Measurements from ENCODE around the gene UBE2C. TPM values are rescaled to one million over a fixed set of nuclear protein-coding genes. Genes with fewer than 3 reads are reported as not detected.

The UBE2C gene
- total RNA-seq, 1 experiment from 2014 or later, result 268 TPM

DNA sequence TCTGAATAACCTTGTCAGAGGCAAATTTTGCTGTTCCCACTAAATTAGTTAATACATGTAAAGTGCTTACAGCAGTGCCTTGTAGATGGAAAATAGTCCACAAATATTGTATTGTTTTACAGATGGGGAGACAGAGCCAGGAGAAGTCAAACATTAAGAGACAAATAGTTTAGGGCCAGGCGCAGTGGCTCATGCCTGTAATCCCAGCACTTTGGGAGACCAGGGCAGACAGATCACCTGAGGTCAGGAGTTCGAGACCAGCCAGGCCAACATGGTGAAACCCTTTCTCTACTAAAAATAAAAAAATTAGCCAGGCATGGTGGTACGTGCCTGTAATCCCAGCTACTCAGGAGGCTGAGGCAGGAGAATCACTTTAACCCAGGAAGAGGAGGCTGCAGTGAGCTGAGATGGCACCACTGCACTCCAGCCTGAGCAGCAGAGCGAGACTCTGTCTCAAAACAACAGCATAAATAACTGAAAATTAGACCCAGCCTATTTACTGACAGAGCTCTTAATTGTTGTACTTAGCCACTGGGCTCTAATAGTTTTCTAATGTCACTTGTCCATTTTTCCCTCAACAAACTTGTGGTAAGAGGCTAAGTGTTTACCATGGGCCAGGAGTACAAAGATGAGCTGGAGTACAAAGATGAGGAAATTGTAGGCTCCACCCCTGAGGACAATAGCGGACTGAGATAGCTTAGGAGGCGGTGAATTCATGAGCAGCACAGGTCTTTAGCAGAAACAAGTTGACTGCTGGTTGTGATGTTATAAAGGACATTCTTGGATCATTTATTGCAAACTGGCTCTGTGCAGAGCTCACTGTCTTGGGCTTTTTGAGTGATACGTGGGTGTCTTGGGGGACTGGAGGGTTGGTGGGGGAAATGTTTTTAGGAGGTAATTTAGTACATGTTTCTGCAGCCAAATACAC, 51.4 kb downstream of the UBE2C start:
- Histone ChIP-seq H3K79me2 (ENCODE audit: insufficient read depth, low read length) (no peaks in the 10 kb centered on the region), H2BK120ac (ENCODE audit: low read depth, low read length, poor library complexity, severe bottlenecking) (no peak overlapping the region), H3K27me3 (ENCODE audit: insufficient read depth, low read length) (no peaks in the 10 kb centered on the region), H3K4me1 (ENCODE audit: insufficient read depth, low read length) (peaks cover 2% of the 10 kb centered on the region; the same call in 1 of the 2 replicates), H2BK12ac (ENCODE audit: insufficient read length, low read depth, low read length) (no peak overlapping the region), H3K23ac (ENCODE audit: insufficient read length, low read depth, low read length) (no peak overlapping the region), H3K18ac (ENCODE audit: insufficient read length, low read depth, low read length) (no peak overlapping the region), H2AK5ac (ENCODE audit: insufficient read length, low read length) (no peak overlapping the region), H3K14ac (ENCODE audit: insufficient read depth, low read length) (no peak overlapping the region), H2BK20ac (ENCODE audit: low read depth, low read length, poor library complexity, severe bottlenecking) (no peak overlapping the region), H4K5ac (ENCODE audit: insufficient read length, low read depth, low read length) (no peak overlapping the region), H4K20me1 (ENCODE audit: control insufficient read depth, insufficient read depth, insufficient read length) (no peaks in the 10 kb centered on the region), H2BK5ac (ENCODE audit: insufficient read length, low read length) (no peak overlapping the region), H3K9ac (ENCODE audit: extremely low read depth, insufficient read length, low read length) (no peak overlapping the region), H3K56ac (ENCODE audit: insufficient read length, low read depth, low read length) (no peak overlapping the region), H3K4me2 (ENCODE audit: insufficient read depth, insufficient read length, low read length) (no peak overlapping the region), H3K79me1 (ENCODE audit: insufficient read depth, low read depth, low read length, poor library complexity, severe bottlenecking) (no peaks in the 10 kb centered on the region), H3K23me2 (ENCODE audit: insufficient read length, low read depth, low read length, poor library complexity, severe bottlenecking) (no peaks in the 10 kb centered on the region), H4K8ac (replicated peaks; ENCODE audit: insufficient read length, low read depth, low read length) (no peak overlapping the region), H3K27ac (ENCODE audit: insufficient read length, low read depth, low read length) (no peak overlapping the region), H2AFZ (ENCODE audit: low read length) (no peak overlapping the region), H2BK15ac (ENCODE audit: low read depth, low read length) (no peak overlapping the region), H3T11ph (ENCODE audit: low read length) (no peak overlapping the region), H4K91ac (ENCODE audit: insufficient read length, low read depth, low read length) (no peak overlapping the region), H3K4ac (ENCODE audit: low read depth, low read length) (no peak overlapping the region), H3K9me3 (ENCODE audit: control insufficient read depth, low read depth, low read length) (no peaks in the 10 kb centered on the region)
- Mint-ChIP-seq H3K27ac (peak overlapping the region; percentile 62 to 67 (median 62); a peak in 4 of 7 replicates), H3K36me3 (ENCODE audit: insufficient read depth in 1 of 3, low read depth in 3 of 3) (peaks cover 0 to 7% (median 0%) of the 10 kb centered on the region in 3 experiments; a peak in 2 of 7 replicates), H3K27me3 (ENCODE audit: low read depth) (no peaks in the 10 kb centered on the region), H3K4me1 (peaks cover 7% of the 10 kb centered on the region in 2 experiments), H3K4me3 (no peak overlapping the region), H3K9me3 (no peaks in the 10 kb centered on the region)
- TF ChIP-seq, protein P1, sequence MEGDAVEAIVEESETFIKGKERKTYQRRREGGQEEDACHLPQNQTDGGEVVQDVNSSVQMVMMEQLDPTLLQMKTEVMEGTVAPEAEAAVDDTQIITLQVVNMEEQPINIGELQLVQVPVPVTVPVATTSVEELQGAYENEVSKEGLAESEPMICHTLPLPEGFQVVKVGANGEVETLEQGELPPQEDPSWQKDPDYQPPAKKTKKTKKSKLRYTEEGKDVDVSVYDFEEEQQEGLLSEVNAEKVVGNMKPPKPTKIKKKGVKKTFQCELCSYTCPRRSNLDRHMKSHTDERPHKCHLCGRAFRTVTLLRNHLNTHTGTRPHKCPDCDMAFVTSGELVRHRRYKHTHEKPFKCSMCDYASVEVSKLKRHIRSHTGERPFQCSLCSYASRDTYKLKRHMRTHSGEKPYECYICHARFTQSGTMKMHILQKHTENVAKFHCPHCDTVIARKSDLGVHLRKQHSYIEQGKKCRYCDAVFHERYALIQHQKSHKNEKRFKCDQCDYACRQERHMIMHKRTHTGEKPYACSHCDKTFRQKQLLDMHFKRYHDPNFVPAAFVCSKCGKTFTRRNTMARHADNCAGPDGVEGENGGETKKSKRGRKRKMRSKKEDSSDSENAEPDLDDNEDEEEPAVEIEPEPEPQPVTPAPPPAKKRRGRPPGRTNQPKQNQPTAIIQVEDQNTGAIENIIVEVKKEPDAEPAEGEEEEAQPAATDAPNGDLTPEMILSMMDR (conservative IDR thresholded peaks at IDR 0.05), result no peak
- no peak for DNase-seq
- no CpG with 5 or more reads among the region's 7 CpGs for WGBS (ENCODE audit: extremely low coverage, insufficient read length, low lambda C conversion rate)
